HG03135 (cell line): ENCODE data around the gene SYDE1.

Experiments used
- ATAC-seq: cut with Tn5 transposase; IDR thresholded peaks from one replicate; pipeline ENCODE4 v1.9.1; 2021; ENCODE audit warnings: mild to moderate bottlenecking, moderate library complexity; ENCODE audit not compliant: unreplicated experiment

The SYDE1 gene

DNA sequence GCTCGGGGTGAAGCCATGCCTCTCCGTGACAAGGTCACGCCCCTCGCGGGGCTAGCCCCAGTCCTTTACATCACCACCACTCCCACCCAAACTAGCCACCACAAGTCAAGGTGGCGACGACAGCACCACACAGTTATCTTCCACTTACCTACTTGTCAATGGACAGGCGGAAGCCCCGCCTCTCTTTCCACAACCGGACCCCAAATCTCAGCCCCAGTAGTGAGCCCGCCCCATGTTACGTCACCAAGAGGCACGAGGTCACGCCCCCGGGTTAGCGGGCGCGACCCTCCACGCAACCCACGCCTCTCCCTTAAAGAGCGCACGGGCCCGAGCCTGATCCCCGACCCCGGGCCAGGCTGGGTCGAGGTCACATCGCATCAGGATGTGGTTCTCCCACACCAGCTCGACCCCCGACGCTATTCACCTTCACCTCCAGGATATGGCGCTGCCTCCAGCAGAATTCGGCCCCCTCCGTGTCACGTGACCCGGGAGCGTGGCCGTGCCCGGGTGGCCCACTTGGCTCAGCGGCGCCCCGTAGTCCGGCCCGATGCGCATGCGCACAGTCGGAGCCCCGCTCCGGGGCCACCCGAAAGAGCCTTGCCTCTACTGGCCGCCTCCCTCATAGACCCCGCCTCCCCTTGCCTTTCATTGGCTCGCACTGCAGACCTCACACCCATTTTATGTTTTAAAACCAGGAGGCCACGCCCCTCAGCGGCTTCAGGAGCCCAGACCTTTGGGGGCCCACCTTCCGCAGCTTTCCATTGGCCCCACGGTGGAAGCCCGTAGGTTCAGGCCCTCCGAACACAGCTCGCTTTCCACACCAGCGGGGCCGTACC, 18.2 kb downstream of the SYDE1 start:
- peak; percentile 87 for ATAC-seq

DNA sequence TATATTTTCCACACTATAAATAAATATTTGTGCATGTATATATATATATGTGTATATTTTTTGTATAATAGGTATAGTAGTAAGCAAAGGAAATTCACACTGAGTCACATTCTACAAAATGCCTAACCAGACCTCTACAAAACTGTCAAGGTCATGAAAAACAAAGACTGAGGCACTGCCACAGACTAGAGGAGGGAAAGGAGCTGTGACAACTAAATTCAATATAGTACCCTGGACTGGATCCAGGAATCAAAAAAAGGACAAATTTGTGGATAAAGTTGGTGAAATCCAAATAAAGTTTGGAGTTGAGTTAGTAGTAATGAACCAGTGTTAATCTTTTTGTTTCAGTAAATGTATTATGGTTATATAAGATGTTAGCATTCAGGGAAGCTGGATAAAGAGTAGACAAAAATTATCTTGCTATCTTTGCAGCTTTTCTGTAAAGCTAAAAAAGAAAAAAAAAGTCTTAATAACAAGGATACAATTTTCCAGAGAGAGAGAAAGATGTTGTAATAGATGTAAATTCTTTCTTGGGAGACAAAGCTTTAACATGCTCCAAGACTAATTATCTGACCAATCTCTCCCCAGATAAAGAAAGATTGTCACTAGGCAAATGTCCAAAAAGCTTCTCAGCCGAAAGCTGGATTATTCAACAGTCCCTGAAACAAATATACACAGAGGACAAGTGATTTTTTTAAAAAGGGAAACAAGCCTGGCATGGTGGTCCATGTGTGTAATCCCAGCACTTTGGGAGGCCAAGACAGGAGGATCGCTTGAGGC, 19.1 kb downstream of the SYDE1 start:
- no peak for ATAC-seq

DNA sequence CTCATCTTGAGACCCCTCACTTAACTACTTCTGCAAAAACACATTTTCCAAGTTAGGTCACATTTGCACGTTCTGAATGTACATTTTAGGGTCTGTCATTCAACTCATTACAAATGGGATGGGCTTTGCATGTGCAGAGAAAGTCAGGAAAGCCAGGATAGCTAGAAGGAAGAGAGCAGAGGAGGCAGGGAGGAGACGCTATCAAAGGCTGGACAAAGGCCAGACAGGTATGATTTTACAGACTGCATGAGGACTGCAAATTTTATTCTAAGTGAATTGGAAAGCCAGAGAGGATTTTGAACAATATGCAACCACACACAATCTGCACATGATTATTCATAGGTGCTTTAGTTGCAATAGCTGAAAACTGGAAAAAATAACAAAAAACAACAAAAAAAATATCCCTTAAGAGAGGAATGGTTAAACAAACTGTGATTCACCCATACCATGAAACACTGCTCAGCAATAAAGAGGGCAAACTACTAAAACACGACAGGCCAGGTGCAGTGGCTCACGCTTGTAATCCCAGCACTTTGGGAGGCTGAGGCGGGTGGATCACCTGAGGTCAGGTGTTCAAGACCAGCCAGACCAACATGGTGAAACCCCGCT, 21.1 kb downstream of the SYDE1 start:
- ATAC-seq, result no peak

DNA sequence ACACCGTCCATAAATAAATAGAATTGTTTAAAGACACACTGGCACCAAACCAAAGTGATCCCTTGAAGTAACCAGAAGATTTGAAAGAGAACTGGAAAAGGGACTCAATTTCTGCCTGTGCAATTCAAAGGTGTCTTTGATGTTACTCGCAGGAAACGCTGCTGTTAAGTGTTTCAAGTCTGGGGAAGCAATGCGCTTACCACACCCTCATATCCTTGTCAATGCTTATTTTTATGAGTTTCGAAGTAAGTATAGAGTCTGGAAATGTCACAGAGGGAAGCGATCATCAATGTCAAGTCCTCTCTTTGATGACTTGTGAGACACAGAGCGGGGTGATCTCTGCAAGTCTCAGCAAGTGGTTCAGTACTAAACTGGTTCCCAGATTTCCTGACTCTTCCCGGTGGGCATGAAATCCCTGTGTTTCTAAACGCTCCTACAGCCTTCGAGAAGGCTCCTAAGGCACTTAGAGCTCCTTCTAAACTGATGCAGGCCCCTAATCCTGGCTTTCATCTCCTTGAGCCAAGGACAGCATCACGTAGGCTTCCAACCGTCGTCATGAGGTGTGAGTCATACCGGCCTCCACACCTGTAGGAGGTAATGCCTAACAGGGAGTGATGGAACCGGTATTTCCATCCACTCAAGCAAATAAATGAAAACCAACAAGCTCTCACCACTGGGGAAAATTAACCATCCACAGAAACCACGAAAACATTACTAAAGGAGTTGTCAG, 22.8 kb downstream of the SYDE1 start:
- no peak for ATAC-seq

DNA sequence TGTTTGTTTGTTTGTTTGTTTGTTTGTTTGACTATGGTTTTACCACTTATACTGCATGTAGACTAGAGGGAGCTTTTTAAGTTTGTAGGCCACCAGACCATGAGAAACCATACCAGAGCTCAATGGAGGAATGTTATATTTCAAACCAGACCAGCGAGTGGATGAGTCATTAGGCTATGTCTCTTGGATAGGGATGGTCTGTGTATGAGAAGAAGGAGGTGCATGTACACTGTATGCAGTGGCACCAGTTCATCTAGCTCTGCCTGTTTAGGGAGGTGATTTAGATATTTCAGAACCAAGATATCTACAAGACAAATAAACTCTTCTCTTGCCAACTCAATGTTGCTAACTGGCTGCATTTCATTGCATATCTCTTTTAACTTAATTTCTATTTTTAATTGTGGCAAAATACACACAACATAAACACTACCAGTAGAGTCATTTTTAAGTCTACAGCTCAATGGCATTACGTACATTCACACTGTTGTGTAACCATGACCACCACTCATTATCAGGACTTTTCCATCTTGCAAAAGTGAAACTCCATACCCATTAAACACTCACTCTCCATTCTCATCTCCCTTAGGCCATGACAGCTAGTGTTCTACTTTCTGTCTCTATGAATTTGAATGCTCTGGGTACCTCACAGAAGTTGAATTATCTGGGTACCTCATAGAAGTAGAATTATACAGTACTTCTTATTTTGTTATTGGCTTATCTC, 29.2 kb downstream of the SYDE1 start:
- ATAC-seq, result no peak

DNA sequence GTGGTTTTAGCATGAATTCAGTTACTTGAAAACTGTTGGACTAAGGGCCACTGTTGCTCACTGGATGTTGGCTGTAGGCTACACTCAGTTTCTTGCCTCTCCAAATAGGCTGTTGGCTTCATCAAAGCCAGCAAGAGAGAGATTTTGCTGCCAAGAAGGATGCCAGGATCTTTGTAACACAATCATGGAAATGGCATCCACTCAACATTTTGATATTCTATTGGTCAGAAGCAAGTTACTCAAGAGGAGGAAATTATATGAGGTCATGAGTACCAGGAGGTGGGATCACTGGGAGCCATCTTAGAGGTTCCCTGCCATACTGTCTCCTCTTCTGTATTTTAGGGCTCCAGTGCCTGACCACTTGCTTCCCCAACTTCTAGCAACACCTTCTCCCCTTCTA, 30.6 kb downstream of the SYDE1 start:
- no peak for ATAC-seq

DNA sequence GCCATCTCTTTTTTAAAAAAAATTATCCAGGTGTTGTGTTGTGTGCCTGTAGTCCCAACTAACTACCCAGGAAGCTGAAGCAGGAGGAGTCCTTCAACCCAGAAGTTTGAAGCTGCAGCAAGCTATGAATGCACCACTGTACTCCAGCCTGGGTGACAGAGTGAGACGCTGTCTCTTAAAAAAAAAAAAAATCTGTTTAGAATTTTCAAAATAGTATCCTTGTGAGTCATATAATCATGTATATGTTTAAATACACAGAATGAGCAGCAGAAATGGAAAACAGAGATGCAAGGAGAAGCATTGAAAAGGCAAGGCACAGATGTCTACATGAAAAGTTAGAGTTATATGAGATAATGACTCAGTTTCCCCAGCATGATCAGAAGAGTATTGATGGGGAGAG, 31.2 kb downstream of the SYDE1 start:
- ATAC-seq, result no peak

DNA sequence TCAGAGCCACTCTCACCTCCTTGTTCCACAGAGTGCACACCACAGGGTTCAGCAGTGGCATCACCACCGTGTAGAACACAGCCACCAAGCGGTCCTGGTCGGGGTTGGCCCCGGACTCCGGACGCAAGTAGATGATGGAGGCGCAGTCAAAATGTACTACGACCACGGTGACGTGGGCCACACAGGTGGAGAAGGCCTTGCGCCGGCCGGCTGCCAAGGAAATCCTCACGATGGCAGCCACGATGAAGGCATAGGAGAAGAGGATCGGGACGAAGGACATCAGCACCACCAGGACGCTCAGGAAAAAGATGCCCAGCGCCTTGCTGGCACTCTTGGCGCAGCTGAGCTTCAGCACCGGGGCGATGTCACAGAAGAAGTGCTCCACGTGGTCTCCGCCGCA, 33.9 kb downstream of the SYDE1 start:
- no peak for ATAC-seq

DNA sequence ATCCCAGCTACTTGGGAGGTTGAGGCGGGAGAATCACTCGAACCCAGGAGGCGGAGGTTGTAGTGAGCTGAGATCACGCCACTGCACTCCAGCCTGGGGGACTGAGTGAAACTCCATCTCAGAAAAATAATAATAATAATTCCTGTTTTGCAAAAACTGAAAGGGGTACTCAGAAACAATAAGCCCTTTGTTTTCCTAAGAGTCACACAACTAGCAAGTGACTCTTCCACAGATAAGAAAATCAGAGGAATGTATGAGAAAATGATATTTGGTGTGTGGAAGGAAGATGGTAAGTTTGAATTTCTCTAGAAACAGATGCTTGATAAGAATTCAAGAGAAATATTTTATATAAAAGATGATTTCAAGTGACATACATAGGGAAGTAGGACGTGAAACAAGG, 35.1 kb downstream of the SYDE1 start:
- no peak for ATAC-seq

DNA sequence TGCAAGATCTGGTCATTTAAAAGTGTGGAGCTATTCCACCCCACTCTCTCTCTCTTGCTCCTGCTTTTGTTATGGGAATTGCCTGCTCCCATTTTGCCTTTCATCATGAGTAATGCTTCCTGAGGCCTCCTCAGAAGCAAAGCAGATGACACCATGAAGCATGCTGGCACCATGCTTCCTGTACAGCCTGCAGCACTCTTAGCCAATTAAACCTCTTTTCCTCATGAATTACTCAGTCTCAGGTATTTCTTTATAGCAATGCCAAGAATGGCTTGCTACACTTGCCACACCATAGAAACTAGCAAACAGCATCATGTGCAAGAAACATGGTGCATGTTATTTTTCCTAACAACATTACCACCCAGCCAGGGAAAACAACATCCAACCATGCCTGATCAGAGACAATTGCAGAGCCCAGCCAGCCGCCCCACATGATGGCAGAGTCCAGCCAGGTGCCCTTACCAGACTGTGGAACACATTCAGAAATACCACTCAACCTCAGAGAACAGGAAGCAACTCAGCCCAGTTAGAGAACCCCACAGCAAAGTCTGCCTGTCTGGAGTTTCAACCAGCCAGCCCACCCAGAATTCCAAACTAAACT, 36.9 kb downstream of the SYDE1 start:
- no peak for ATAC-seq

DNA sequence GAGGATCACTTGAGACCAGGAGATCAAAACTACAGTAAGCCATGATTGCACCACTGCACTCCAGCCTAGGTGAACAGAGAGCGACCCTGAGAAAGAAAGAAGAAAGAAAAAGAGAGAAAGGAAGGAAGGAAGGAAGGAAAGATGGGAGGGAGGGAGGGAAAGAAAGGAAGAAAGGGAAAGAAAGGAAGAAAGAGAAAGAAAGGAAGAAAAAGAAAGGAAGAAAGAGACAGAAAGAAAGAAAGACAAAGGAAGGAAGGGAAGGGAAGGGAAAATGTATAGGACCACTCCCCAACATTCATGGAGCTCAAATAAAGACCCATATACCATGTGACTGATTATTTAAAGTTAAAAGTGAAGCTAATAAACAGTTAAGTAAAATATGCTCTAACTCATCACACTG, 39.9 kb downstream of the SYDE1 start:
- ATAC-seq, result no peak

DNA sequence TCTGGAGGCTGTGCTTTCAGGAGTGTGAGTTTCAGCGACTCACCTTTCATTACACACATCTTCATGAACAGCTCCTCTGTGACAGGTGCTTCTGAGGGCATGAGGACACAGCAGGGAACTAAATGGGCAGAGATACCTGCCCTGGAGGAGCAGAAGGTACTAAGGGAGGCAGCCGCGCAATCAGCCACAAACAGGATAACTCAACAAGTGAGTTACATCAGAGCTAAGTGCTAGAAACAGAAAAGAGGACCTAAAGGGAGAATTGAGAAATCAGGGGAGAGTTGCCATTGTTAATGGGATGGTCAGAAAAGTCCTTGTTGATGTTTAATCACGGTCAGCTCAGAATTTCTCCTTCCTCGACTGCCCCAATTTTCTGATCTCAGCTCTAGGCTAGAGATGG, 42.5 kb downstream of the SYDE1 start:
- ATAC-seq, result no peak

DNA sequence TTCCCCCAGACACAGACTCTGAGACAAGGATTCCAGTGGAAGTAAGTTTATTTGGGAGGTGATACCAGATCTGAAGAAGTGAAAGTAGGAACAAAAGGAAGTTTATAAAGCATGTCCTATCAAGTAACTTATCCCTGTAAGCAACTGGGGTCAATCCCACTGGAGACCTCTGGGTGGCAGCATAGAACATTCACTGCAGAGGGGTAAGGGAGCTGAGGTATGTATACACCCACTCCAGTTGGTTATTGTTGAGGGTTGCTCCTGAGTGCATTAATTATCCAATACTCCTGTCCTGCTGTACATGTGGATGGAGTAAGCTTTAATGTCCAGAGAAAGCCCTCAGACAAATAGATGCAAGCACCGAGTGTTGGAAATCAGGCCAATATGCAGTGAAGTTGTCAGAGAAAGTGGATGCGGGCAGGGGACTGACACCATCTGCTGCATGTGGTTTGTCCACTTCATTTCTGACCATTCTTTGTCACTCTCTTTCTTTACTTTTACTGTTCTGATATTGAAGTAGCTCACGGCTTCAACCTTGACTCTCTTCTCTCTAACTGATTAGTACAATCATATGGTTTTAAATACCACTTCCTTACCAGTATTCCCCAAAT, 46.9 kb downstream of the SYDE1 start:
- ATAC-seq, result no peak

DNA sequence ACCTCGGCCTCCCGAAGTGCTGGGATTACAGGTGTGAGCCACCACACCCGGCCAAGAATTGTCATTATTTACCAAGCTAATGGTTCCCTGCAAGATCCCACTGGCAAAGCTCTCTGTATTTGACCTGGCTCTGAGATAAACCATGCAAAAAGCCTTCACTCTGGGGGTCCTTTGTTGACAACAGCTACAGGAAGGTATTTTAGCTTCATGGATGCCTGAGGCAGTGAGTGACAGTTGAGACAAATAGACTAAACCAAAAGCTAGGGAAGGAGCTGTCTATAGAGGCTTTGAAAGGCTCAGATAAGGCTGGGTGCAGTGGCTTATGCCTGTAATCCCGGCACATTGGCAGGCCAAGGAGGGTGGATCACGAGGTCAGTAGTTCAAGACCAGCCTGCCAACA, 48.1 kb downstream of the SYDE1 start:
- no peak for ATAC-seq

DNA sequence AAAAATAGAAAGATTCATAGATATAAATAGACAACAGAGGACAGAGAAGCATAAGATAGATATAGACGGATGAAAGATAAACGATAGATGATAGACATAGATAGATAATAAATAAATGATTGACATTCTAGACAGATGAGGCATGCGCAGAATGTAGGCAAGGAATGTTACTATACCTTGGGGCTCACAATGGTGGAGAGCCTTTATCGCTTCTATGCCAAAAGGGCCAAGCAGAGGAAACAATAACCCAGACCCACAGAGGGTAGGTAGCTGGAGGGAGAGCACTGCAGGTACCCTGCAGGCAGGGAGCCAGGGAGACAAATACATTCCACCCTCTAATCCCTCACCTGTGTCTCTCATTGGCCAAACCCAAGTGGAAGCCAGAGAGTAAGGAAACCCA, 49.2 kb downstream of the SYDE1 start:
- ATAC-seq, result no peak

DNA sequence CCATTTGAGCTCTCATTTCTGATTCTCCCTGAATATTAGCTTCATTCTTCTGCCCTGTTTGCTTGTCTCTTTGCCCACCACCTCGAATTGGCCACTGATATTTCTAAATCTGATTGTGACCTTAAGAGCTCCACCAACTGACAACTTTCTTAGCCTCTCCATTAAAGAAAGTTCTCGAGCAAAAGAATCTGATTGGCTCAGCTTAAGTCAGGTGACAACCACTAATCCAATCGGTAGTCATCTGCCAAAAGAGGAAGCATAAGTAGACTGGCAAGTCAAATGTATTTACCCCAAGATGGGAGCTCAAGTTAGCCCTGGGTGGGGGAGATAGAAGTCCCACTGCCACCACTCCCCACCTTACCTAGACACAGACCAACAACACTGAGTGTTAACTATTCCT, 52.0 kb downstream of the SYDE1 start:
- ATAC-seq, result no peak

DNA sequence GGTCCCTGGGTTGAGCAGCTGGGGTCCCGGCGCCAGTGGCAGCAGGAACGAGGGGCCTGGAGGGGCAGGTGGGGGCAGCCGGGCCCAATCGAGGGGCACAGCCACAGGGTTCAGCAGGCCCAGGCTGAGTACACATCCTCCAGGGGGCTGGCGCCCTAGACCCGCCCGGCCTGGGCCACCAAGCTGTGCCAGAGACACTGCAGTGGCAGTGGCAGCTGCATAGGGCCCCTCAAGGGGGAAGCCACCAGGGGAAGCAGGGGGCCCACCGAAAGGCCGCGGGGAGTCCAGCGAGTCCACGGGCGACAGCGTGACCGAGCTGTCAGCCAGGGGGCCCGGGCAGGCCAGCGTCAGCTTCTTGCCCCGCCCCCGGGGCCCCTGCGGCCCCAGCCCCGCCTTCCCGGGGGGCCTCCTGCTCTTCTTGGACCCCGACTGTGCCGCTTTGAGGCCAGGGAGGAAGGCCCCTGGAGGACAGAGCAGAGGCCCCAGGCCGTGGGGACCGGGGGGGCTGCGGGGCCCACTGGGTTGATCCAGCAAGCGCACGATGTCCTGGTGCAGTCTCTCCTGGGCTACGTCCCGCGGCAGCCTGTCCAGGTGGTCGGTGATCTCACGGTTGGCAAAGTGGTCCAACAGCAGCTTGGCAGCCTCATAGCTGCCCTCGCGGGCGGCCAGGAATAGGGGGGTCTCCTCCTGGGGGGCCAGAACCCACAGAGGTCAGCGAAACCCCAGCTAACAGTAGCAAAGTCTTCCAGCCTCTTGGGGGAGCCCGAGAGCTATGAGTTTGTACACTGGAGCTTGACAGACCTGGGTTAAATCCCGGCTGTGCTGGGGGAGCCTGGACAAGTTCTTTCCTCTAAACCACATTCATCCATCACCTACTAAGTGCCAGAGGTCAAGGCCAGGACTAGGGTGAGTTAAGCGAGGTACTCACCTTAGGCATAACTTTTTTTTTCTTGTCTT, 54.1 kb downstream of the SYDE1 start:
- no peak for ATAC-seq
